Mesenchymal stem cell (in vitro differentiated cells and primary cell): ENCODE results near the gene REG3A.

ENCODE experiments used
- DNase-seq: peaks from one replicate; pipeline ENCODE4 v3.0.0-alpha.2; 2013
- H2AFZ ChIP-seq: one replicate; pipeline ENCODE4 v1.6.1; 2013; ENCODE audit warnings: low read depth, mild to moderate bottlenecking, control low read depth, inconsistent platforms, low read length, moderate library complexity
- H2AK5ac ChIP-seq: 2 replicates; pipeline ENCODE4 v1.6.1; 2013; ENCODE audit warnings: low read length, moderate library complexity, mild to moderate bottlenecking, inconsistent platforms; ENCODE audit not compliant: severe bottlenecking
- H2BK120ac ChIP-seq: one replicate; pipeline ENCODE4 v1.6.1; 2013; ENCODE audit warnings: low read depth, mild to moderate bottlenecking, inconsistent platforms, low read length, moderate library complexity
- H2BK12ac ChIP-seq, 2 experiments: one replicate each; pipeline ENCODE4 v1.6.1; 2013; ENCODE audit warnings: inconsistent platforms in 2 of 2, low read length in 2 of 2, mild to moderate bottlenecking in 2 of 2, moderate library complexity in 2 of 2, control low read depth in 1 of 2
- H2BK15ac ChIP-seq: one replicate; pipeline ENCODE4 v1.6.1; 2013; ENCODE audit warnings: mild to moderate bottlenecking, low read depth, inconsistent platforms; ENCODE audit not compliant: poor library complexity, severe bottlenecking
- H2BK5ac ChIP-seq: 2 replicates; pipeline ENCODE4 v1.6.1; 2013; ENCODE audit warnings: low read depth, mild to moderate bottlenecking, low read length, control low read depth, inconsistent platforms; ENCODE audit not compliant: poor library complexity, severe bottlenecking
- H3K14ac ChIP-seq, 2 experiments: one replicate each; pipeline ENCODE4 v1.6.1; 2013; ENCODE audit warnings: inconsistent platforms in 2 of 2, low read length in 2 of 2, control low read depth in 1 of 2, mild to moderate bottlenecking in 1 of 2, moderate library complexity in 1 of 2
- H3K18ac ChIP-seq, 2 experiments: one replicate each; pipeline ENCODE4 v1.6.1; 2013; ENCODE audit warnings: inconsistent platforms in 2 of 2, low read length in 2 of 2, control low read depth in 1 of 2, low read depth in 1 of 2, mild to moderate bottlenecking in 1 of 2
- H3K23ac ChIP-seq, 2 experiments: one replicate each; pipeline ENCODE4 v1.6.1; 2013; ENCODE audit warnings: inconsistent platforms in 2 of 2, low read length in 2 of 2, mild to moderate bottlenecking in 2 of 2, moderate library complexity in 2 of 2, control low read depth in 1 of 2
- H3K27ac ChIP-seq: 2 replicates; pipeline ENCODE4 v1.5.1; 2013; ENCODE audit warnings: mild to moderate bottlenecking, moderate library complexity, low read length, control low read depth, inconsistent platforms; ENCODE audit not compliant: poor library complexity, severe bottlenecking
- H3K27me3 ChIP-seq, 2 experiments: 2 replicates each; pipeline versions ENCODE4 v1.6.1 to v1.7.0; 2013; ENCODE audit warnings: low read length in 2 of 2, mild to moderate bottlenecking in 2 of 2, moderate library complexity in 2 of 2, control low read depth in 1 of 2, inconsistent platforms in 1 of 2; ENCODE audit not compliant: control insufficient read depth in 1 of 2, insufficient read depth in 1 of 2
- H3K36me3 ChIP-seq, 2 experiments: 2 replicates each; pipeline versions ENCODE4 v1.6.1 to v1.7.0; 2013; ENCODE audit warnings: low read length in 2 of 2, control low read depth in 1 of 2, inconsistent platforms in 1 of 2, low read depth in 1 of 2, mild to moderate bottlenecking in 1 of 2; ENCODE audit not compliant: insufficient read depth in 2 of 2, control insufficient read depth in 1 of 2
- H3K4ac ChIP-seq, 2 experiments: one replicate each; pipeline ENCODE4 v1.6.1; 2013; ENCODE audit warnings: inconsistent platforms in 2 of 2, low read length in 2 of 2, mild to moderate bottlenecking in 2 of 2, moderate library complexity in 2 of 2, control low read depth in 1 of 2, low read depth in 1 of 2
- H3K4me1 ChIP-seq: 2 replicates; pipeline ENCODE4 v1.6.1; 2013; ENCODE audit warnings: low read depth, low read length, control low read depth; ENCODE audit not compliant: control insufficient read depth, insufficient read depth
- H3K4me2 ChIP-seq: 2 replicates; pipeline ENCODE4 v1.6.1; 2013; ENCODE audit warnings: low read length, mild to moderate bottlenecking, inconsistent platforms; ENCODE audit not compliant: poor library complexity, severe bottlenecking
- H3K4me3 ChIP-seq, 2 experiments: 2 replicates each; pipeline versions ENCODE4 v1.5.1 to v1.7.0; 2013; ENCODE audit warnings: low read length in 2 of 2, mild to moderate bottlenecking in 2 of 2, control low read depth in 1 of 2, low read depth in 1 of 2; ENCODE audit not compliant: insufficient read depth in 1 of 2
- H3K79me1 ChIP-seq: replicated peaks from 2 replicates; pipeline ENCODE4 v1.6.1; 2013; ENCODE audit warnings: mild to moderate bottlenecking, control low read depth, low read length, inconsistent platforms; ENCODE audit not compliant: poor library complexity, severe bottlenecking
- H3K9ac ChIP-seq: 2 replicates; pipeline ENCODE4 v1.7.0; 2013; ENCODE audit warnings: mild to moderate bottlenecking, low read length, moderate library complexity
- H3K9me3 ChIP-seq: 2 replicates; pipeline ENCODE4 v1.7.0; 2013; ENCODE audit warnings: mild to moderate bottlenecking, low read length; ENCODE audit not compliant: control insufficient read depth
- H4K8ac ChIP-seq: one replicate; pipeline ENCODE4 v1.6.1; 2013; ENCODE audit warnings: inconsistent platforms, mild to moderate bottlenecking, low read length, moderate library complexity
- H4K91ac ChIP-seq: one replicate; pipeline ENCODE4 v1.6.1; 2013; ENCODE audit warnings: mild to moderate bottlenecking, low read length, inconsistent platforms
- WGBS: methylation state at CpG from one replicate; pipeline ENCODE4 v1.1.7; 2013; ENCODE audit warnings: mixed read lengths; 5-methylcytosine and 5-hydroxymethylcytosine counted together

Gene REG3A

DNA sequence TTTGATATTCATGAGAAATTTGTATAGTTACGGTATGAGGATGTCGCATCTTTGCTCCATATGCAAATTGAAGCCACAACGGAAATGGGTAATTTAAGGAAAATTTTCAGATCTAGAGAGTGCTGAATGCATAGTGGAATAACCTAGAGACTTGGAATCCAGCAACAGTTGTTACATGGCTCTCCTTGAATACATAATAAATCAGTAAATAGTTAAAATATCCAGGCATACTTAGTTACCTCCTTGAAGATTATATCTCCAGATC is 33.9 kb downstream of the REG3A start:
- Histone ChIP-seq H3K4me2 (no peak overlapping the region), H3K79me1 (no peaks in the 10 kb centered on the region), H4K8ac (no peak overlapping the region), H2BK120ac (no peak overlapping the region), H2BK5ac (no peak overlapping the region), H3K27ac (no peak overlapping the region), H2BK15ac (no peak overlapping the region), H4K91ac (no peak overlapping the region), H3K4me3 (no peak overlapping the region), H3K23ac (no peak overlapping the region), H3K4ac (no peak overlapping the region), H2AK5ac (no peak overlapping the region), H3K18ac (no peak overlapping the region), H3K9me3 (no peaks in the 10 kb centered on the region), H3K27me3 (no peaks in the 10 kb centered on the region), H3K14ac (no peak overlapping the region), H3K9ac (no peak overlapping the region), H3K4me1 (no peaks in the 10 kb centered on the region), H2AFZ (no peak overlapping the region), H2BK12ac (no peak overlapping the region), H3K36me3 (no peaks in the 10 kb centered on the region)
- DNase-seq = no peak
- 94% methylated on average over 3 of the region's 3 CpGs for WGBS

DNA sequence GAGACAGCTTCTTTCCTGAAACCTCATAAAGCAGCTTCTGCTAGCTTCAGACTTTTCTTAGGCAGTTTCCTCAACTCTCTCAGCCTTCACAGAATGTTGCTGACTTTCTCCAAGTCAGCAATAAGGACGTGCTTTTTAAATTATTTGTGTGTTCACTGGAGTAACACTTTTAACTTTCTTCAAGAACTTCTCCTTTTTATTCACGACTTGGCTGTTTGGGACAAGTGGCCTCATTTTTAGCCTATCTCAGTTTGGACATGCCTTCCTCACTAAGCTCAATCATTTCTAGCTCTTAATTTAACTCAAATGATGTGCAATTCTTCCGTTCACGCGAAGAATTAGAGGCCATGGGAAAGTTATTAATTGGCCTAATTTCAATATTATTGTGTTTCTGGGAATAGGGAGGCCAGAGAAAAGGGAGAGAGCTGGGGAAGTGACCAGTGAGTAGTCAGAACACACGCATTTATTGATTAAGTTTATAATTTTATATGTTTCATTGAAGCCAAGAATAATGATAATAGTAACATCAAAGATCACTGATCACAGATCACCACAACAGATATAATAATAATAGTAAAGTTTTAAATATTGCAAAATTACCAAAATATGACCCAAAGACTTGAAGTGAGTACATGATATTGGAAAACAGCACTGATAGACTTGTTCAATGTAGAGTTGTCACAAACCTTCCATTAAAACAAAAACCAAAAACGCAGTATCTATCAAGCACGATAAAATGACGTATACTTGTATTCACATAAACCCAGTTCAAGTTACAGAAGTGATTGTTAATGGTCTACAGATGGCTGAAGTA is 34.4 kb downstream of the REG3A start:
- H2BK5ac ChIP-seq = no peak overlapping the region
- H4K8ac ChIP-seq = no peak overlapping the region
- no peak overlapping the region for H2AK5ac ChIP-seq
- H3K14ac ChIP-seq = no peak overlapping the region
- no peak for DNase-seq
- H2BK12ac ChIP-seq = no peak overlapping the region
- no peaks in the 10 kb centered on the region for H3K79me1 ChIP-seq
- no peak overlapping the region for H2BK120ac ChIP-seq
- H2AFZ ChIP-seq = no peak overlapping the region
- H3K9me3 ChIP-seq = no peaks in the 10 kb centered on the region
- no peak overlapping the region for H4K91ac ChIP-seq
- H2BK15ac ChIP-seq = no peak overlapping the region
- no peak overlapping the region for H3K18ac ChIP-seq
- H3K27ac ChIP-seq = no peak overlapping the region
- no peaks in the 10 kb centered on the region for H3K4me1 ChIP-seq
- H3K23ac ChIP-seq = no peak overlapping the region
- no peaks in the 10 kb centered on the region for H3K36me3 ChIP-seq
- H3K4ac ChIP-seq = no peak overlapping the region
- no peak overlapping the region for H3K4me2 ChIP-seq
- no peak overlapping the region for H3K4me3 ChIP-seq
- 85% methylated on average over 5 of the region's 9 CpGs for WGBS
- no peaks in the 10 kb centered on the region for H3K27me3 ChIP-seq
- no peak overlapping the region for H3K9ac ChIP-seq

DNA sequence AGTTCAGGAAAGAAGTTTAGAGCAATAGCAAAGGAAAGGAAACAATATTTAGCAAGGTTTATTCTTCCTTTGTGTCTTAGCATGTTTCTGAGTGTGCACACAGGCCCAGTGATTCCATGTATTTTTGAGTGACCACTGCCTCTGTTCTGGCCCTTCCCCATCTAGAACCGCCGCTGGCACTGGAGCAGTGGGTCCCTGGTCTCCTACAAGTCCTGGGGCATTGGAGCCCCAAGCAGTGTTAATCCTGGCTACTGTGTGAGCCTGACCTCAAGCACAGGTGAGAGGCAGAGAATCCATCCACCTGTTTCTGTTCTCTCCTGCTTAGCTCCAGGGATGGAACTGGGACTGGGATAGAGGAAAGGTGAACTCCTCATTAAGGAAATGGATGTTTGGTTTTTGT is 36.9 kb downstream of the REG3A start:
- Histone ChIP-seq H3K4me3 (no peak overlapping the region), H2BK120ac (no peak overlapping the region), H2BK5ac (no peak overlapping the region), H3K18ac (no peak overlapping the region), H3K27ac (no peak overlapping the region), H3K79me1 (no peaks in the 10 kb centered on the region), H3K36me3 (no peaks in the 10 kb centered on the region), H3K23ac (no peak overlapping the region), H4K8ac (no peak overlapping the region), H3K14ac (no peak overlapping the region), H3K4ac (no peak overlapping the region), H2AFZ (no peak overlapping the region), H2BK15ac (no peak overlapping the region), H3K4me2 (no peak overlapping the region), H3K9ac (no peak overlapping the region), H2AK5ac (no peak overlapping the region), H3K9me3 (no peaks in the 10 kb centered on the region), H3K4me1 (no peaks in the 10 kb centered on the region), H3K27me3 (no peaks in the 10 kb centered on the region), H2BK12ac (no peak overlapping the region), H4K91ac (no peak overlapping the region)
- DNase-seq = no peak
- 75% methylated on average over 2 of the region's 2 CpGs for WGBS

DNA sequence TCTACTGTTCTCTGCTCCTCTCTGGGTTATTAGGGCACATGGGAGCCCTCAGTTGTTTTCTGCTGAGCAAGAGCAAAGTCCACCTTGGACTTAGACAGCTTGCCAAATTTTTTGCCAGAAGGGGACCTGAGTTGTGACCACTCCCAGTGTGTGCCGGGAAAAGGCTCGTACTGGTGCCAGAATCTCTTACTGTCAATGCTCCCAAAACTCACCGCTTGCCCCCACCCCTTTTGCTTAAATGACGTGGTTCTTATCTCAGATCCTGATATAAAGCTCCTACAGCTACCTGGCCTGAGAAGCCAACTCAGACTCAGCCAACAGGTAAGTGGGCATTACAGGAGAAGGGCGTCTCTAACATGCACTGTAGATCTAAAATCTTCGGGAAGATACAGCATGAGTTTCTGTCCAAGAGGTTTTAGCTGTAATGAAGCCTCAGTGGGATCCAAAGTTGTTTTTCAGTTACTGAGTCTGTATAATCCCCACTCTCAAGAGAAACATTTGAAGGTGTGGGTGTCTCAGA is 39.3 kb downstream of the REG3A start, which contains the start of gene REG1A:
Gene REG1A (plus strand): TSS at position 295 of the 520 bp plus-strand sequence. CDS start 374 bp downstream, outside the sequence.
- H3K27me3 ChIP-seq = no peaks in the 10 kb centered on the region
- no peak within 1 kb of the TSS for H4K8ac ChIP-seq
- no peak within 1 kb of the TSS for H4K91ac ChIP-seq
- H3K18ac ChIP-seq = no peak within 1 kb of the TSS
- no peaks in the 10 kb centered on the region for H3K79me1 ChIP-seq
- no peak within 1 kb of the TSS for H3K4me2 ChIP-seq
- H3K14ac ChIP-seq = no peak within 1 kb of the TSS
- H3K23ac ChIP-seq = no peak within 1 kb of the TSS
- H2AK5ac ChIP-seq = no peak within 1 kb of the TSS
- DNase-seq = no peak
- H3K4me3 ChIP-seq = no peak within 1 kb of the TSS
- no peak within 1 kb of the TSS for H2BK12ac ChIP-seq
- H2BK5ac ChIP-seq = no peak within 1 kb of the TSS
- H3K27ac ChIP-seq = no peak within 1 kb of the TSS
- no peak within 1 kb of the TSS for H3K4ac ChIP-seq
- no peak within 1 kb of the TSS for H2BK120ac ChIP-seq
- H3K9ac ChIP-seq = no peak within 1 kb of the TSS
- H3K4me1 ChIP-seq = no peaks in the 10 kb centered on the region
- no peaks in the 10 kb centered on the region for H3K36me3 ChIP-seq
- no peak within 1 kb of the TSS for H2AFZ ChIP-seq
- H3K9me3 ChIP-seq = no peaks in the 10 kb centered on the region
- 68% methylated on average over 6 of the region's 6 CpGs for WGBS
- H2BK15ac ChIP-seq = no peak within 1 kb of the TSS
